SH-SY5Y (cell line): ENCODE data around the gene ZNF841.

Experiments
- GATA2 ChIP-seq: IDR thresholded peaks from 2 replicates; pipeline ENCODE4 v1.6.1; 2011; ENCODE audit warnings: mild to moderate bottlenecking, low read depth, low read length
- GATA3 ChIP-seq: IDR thresholded peaks from 2 replicates; pipeline ENCODE4 v1.6.1; 2011; ENCODE audit warnings: low read depth, mild to moderate bottlenecking, low read length, moderate library complexity

GRCh38 chr19:52022193-52022592 lies 73.4 kb downstream of the ZNF841 start:
- TF ChIP-seq GATA2 = no peak
- TF ChIP-seq GATA3 = no peak
